ENCODE measurements around the gene CCL24.

CCL24 gene, protein sequence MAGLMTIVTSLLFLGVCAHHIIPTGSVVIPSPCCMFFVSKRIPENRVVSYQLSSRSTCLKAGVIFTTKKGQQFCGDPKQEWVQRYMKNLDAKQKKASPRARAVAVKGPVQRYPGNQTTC

DNA sequence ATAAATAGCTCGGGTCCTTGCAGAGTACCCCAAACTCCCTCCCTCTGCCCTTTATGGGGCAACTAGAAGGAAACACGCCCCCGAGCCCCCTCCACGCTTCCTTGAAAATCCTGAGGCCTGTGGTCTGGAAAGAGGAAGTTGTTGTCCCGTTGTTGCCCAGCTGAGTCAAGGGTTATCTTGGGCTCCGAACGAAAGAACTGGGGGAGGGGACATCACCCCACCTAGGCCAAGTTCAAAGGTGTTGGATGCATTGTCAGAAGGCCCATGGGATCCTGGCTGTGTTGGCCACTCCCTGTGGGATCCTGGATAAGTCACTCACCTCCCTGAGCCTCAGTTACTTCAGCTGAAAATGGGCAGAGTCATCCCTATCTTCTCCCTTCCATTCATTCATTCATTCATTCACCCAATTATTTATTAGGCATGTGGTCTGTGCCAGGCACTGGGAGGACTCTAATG, at the start of gene CCL24:
CCL24 (minus strand) TSS at position 26 of the 456 bp plus-strand sequence. CDS start 91 bp downstream, outside the sequence.
- TF ChIP-seq GATA2 (IDR thresholded peaks at IDR 0.05; ENCODE audit: low read depth, low read length) (no peak), GATA3 (IDR thresholded peaks at IDR 0.05; ENCODE audit: low read depth, low read length) (no peak)

DNA sequence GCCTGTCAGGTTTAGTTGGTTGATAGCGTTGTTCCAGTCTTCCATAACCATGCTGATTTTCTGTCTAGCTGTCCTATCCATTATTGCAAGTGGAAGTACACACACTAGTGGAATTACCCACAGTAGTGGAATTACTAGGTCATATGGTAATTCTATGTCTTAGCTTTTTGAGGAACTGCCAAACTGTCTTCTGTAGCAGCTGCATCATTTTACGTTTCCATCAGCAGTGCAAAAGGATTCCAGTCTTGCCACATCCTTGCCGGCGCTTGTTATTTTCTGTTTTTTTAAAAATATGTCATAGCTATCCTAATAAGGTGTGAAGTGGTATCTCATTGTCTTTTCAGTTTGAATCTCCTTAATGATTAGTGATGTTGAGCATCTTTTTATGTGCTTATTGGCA, 48.0 kb upstream of the CCL24 start:
- TF ChIP-seq GATA3 (IDR thresholded peaks at IDR 0.05; ENCODE audit: low read depth, low read length) = no peak
- no peak for TF ChIP-seq GATA2 (IDR thresholded peaks at IDR 0.05; ENCODE audit: low read depth, low read length)

DNA sequence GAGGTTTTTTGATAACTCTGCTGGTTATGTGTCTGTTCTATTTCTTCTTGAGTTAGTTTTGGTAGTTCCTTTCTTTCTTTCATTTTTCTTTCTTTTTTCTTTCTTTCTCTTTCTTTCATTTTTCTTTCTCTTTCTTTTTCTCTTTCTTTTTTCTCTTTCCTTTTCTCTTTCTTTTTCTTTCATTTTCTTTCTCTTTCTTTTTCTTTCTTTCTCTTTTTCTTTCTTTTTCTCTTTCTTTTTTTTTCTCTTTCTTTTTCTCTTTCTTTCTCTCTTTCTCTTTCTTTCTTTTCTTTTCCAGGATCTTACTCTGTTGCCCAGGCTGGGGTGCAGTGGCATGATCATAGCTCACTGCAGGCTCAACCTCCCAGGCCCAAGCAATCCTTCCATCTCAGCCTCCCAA, 44.8 kb upstream of the CCL24 start:
- TF ChIP-seq GATA3 (IDR thresholded peaks at IDR 0.05; ENCODE audit: low read depth, low read length) (no peak), GATA2 (IDR thresholded peaks at IDR 0.05; ENCODE audit: low read depth, low read length) (no peak)

DNA sequence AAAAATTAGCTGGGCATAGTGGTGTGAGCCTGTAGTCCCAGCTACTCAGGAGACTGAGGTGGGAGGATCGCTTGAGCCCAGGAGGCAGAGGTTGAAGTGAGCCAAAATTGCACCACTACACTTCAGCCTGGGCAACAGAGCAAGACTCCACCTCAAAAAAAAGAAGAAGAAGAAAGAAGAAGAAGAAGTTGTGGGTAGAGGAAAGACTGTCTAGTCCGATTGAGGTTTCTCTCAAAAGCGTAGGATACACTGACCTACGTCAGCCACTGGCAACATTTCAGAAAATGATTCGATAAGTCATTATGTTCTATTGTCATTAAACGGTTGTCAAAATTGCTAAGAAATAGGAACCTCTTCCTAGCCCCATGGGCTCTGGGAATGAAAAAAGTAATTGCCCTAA, 42.9 kb upstream of the CCL24 start:
- TF ChIP-seq GATA3 (IDR thresholded peaks at IDR 0.05; ENCODE audit: low read depth, low read length) = no peak
- TF ChIP-seq GATA2 (IDR thresholded peaks at IDR 0.05; ENCODE audit: low read depth, low read length) = no peak

DNA sequence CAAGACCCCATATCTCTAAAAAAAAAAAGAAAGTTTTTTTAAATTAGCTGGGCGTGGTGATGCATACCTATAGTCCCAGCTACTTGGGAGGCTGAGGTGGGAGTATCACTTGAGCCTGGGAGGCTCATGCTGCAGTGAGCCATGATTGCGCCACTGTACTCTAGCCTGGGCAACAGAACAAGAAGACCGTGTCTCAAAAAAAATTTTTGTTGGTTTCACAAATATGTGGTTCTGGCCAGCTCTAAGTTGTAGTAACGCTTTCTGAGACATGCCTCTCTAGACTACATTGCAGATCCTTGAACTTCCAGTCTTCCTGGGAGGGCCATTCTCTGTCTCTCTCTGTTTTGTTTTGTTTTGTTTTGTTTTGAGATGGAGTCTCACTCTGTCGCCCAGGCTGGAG, 40.6 kb upstream of the CCL24 start:
- no peak for TF ChIP-seq GATA3 (IDR thresholded peaks at IDR 0.05; ENCODE audit: low read depth, low read length)
- TF ChIP-seq GATA2 (IDR thresholded peaks at IDR 0.05; ENCODE audit: low read depth, low read length) = no peak

DNA sequence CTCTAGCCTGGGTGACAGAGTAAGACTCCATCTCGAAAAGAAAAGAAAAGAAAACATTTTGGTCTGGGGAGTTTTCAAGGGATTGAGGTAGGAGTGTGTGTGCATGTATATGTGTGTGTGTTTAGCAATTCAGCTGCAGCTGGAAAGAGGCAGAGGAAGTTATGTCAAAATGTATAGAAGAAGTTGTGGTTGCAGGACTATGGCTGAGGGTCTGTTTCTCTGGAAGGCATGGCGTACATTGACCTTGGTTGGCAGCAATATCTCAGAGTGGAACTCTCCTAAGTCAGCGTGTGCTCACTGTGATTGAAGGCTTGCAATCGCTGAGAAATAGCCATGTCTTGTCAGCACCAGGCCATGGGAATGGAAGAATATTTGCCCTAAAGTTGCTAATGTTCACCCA, 36.6 kb upstream of the CCL24 start:
- TF ChIP-seq GATA3 (IDR thresholded peaks at IDR 0.05; ENCODE audit: low read depth, low read length) (no peak), GATA2 (IDR thresholded peaks at IDR 0.05; ENCODE audit: low read depth, low read length) (no peak)

DNA sequence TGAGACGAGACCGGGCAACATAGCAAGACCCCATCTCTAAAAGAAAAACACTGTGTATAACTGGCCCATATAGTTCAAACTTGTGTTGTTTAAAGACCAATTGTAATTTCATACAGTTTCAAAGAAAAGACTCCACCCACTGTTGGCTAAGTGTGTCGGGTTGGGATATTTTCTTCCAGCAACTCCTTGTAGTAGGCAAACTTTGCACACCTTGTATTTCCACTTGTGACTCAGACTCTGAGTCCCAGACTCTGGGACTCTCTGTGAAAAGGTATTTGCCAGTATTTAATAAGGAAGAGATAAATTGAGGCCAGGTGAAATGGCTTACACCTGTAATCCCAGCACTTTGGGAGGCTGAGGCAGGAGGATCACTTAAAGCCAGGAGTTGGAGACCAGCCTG, 36.0 kb upstream of the CCL24 start:
- TF ChIP-seq GATA3 (IDR thresholded peaks at IDR 0.05; ENCODE audit: low read depth, low read length) = no peak
- no peak for TF ChIP-seq GATA2 (IDR thresholded peaks at IDR 0.05; ENCODE audit: low read depth, low read length)

DNA sequence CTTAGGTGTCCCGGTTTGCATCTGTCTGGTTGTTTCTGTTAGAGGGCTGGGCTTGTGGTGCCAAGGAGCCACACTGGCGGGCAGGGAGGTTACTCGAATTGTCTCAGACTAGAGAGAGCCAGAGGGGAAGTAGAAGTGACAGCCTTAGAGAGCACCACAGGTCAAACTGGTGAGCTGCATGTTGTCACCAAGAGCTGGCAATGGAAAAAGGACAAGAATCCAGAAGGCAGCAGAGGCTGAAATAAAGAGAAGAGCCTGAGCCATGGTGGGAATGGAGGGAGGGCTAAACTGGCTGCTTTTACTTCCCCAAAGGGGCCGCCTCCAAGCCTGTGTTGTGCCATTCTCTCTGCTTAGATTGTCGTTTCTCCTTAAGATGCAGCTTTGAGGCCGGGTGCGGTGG, 34.1 kb upstream of the CCL24 start:
- TF ChIP-seq GATA3 (IDR thresholded peaks at IDR 0.05; ENCODE audit: low read depth, low read length) (no peak), GATA2 (IDR thresholded peaks at IDR 0.05; ENCODE audit: low read depth, low read length) (no peak)

DNA sequence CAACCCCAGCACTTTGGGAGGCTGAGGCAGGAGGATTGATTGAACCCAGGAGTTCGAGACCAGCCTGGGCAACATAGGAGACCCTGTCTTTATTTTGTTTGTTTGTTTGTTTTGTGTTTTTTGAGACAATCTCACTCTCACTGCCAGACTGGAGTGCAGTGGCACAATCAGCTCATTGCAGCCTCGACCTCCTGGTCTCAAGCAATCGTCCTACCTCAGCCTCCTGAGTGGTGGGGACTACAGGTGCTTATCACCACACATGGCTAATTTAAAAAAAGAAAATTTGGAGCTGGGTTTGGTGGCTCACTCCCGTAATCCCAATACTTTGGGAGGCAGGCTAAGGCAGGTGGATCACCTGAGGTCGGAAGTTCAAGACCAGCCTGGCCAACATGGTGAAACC, 30.6 kb upstream of the CCL24 start:
- TF ChIP-seq GATA3 (IDR thresholded peaks at IDR 0.05; ENCODE audit: low read depth, low read length) (no peak), GATA2 (IDR thresholded peaks at IDR 0.05; ENCODE audit: low read depth, low read length) (no peak)

DNA sequence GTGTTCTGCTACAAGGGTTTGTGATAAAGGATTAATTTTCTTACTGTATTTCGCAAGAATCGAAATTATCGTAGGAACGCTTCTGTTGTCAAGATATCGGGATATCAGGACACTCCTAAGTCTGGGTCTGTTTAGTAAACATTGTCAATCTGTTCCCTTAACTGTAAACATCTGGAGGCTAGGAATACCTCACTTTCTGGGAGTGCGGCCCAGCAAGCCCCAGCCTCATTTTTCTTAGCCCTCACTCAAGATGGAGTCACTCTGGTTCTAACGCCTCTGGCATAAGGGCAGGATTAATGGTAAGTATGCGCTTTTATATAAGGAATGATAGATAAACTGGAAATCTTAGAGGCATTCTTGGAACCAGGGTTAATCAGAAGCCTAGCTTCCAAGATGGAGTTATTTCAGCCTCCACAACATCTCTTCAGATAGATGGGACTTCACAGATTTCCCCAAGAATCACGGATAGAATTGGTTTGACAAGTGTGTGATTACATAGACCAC, 30.1 kb upstream of the CCL24 start:
- TF ChIP-seq GATA2 (IDR thresholded peaks at IDR 0.05; ENCODE audit: low read depth, low read length) (no peak), GATA3 (IDR thresholded peaks at IDR 0.05; ENCODE audit: low read depth, low read length) (no peak)

DNA sequence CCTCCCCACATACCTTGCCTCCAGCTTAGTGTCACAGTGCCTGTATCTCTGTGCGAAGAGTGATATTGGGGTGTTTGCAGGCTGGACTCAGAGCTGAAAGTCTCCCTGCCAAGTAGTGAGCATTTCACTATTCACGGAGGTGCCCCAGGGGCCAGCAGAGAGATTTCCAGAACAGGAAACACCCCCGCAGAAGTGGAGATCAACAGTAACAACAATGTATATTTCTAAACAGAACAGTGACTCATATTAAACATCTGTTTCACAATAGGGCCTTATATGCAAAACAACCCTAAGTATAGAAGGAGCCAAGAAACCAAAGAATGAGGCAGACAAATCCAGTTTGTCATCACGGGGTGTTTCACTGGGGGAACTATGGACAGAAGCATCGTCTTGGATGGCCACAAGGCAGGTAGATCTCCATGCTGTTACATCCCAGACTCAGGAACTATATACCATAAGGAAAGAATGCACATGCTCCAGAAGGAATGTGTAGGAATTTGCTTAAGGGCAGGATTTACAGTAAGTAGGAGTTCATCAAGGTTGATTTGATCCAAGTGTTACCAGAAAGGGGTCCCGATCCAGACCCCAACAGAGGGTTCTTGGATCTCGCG, 29.3 kb upstream of the CCL24 start:
- TF ChIP-seq GATA2 (IDR thresholded peaks at IDR 0.05; ENCODE audit: low read depth, low read length) = no peak
- no peak for TF ChIP-seq GATA3 (IDR thresholded peaks at IDR 0.05; ENCODE audit: low read depth, low read length)

DNA sequence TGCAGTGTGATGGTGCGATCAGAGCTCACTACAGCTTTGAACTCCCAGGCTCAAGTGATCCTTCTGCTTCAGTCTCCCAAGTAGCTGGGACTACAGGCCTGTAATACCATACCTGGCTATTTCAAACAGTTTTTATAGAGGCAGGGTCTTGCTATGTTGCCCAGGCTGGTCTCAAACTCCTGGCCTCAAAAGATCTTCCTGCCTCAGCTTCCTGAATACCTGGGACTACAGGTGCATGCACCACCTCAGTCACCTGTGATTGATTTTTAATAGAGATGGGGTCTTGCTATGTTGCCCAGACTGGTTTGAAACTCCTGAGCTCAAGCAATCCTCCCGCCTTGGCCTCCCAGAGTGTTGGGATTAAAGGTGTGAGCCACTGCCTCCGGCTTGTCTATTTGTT, 26.4 kb upstream of the CCL24 start:
- TF ChIP-seq GATA2 (IDR thresholded peaks at IDR 0.05; ENCODE audit: low read depth, low read length) (no peak), GATA3 (IDR thresholded peaks at IDR 0.05; ENCODE audit: low read depth, low read length) (no peak)

DNA sequence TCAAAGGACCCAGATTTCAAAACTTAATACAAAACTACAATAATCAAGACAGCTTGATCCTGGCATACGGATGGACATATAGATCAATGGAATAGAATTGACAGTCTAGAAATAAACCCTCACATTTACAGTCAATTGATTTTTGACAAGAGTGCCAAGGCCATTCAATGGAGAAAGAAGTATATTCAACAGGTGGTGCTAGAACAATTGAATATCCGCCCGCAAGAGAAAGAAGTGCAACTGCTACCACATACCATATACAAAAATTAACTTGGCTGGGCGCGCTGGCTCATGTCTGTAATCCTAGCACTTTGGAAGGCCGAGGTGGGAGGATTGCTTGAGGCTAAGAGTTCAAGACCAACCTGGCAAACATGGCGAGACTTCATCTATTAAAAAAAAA, 23.2 kb upstream of the CCL24 start:
- TF ChIP-seq GATA2 (IDR thresholded peaks at IDR 0.05; ENCODE audit: low read depth, low read length) (no peak), GATA3 (IDR thresholded peaks at IDR 0.05; ENCODE audit: low read depth, low read length) (no peak)

DNA sequence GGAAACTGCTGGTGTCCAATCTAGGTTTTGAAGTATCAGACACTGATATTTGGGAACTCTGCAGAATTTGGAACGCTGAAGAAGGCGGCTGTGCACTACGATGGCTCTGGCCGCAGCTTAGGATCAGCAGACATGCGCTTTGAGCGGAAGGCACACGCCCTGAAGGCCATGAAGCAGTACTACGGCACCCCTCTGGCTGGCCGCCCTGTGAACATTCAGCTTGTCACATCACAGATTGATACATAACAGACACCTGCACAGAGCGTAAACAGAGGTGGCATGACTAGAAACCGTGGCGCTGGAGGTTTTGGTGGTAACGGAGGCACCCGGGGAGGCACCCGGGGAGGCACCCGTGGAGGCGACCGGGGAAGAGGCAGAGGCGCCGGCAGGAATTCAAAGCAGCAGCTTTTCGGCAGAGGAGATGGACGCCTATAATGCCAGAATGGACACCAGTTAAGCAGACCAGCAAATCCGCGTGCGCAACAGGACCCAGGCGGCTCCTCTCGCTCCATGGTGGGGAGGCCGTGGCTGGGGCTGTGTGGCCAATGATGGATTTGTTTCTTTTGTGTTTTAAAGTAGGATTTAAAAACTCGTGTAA, 22.2 kb upstream of the CCL24 start:
- TF ChIP-seq GATA2 (IDR thresholded peaks at IDR 0.05; ENCODE audit: low read depth, low read length) = no peak
- TF ChIP-seq GATA3 (IDR thresholded peaks at IDR 0.05; ENCODE audit: low read depth, low read length) = no peak

DNA sequence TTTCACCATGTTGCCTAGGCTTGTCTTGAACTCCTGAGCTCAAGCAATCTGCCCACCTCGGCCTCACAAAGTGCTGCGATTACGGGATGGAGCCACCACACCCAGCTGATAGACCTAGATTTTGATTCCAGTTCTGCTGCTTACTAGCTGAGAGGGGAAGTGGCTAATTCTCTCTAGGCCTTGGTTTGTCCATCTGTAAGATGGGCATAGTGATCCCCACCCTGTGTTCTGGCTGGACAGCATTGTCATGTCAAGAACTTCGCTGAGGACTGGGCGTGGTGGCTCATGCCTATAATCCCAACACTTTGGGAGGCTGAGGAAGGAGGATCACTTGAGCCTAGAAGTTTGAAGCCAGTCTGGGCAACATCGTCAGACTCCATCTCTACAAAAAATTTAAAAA, 17.4 kb upstream of the CCL24 start:
- TF ChIP-seq GATA3 (IDR thresholded peaks at IDR 0.05; ENCODE audit: low read depth, low read length) = no peak
- no peak for TF ChIP-seq GATA2 (IDR thresholded peaks at IDR 0.05; ENCODE audit: low read depth, low read length)

All from SH-SY5Y (cell line).